SK-N-SH (cell line): Measurements from ENCODE around the gene TP53I11. TPM values are rescaled to one million over a fixed set of nuclear protein-coding genes. Genes with fewer than 3 reads are reported as not detected.

Experiments
- CTCF ChIA-PET: fragments of 300-600, 350-600 bp; formaldehyde crosslinking; extraction: SDS; loops from one replicate; lab custom pipeline; 2021; lab: Yijun Ruan, JAX
- POLR2A ChIA-PET: fragments of 350-600 bp; sonication (Branson Sonifier 250); formaldehyde crosslinking; extraction: SDS; loops from one replicate; lab custom pipeline; 2020; ENCODE audit warnings: antibody characterized with exemption, inconsistent platforms; lab: Yijun Ruan, JAX
- DNase-seq: peaks from one replicate; pipeline ENCODE4 v3.0.0; 2012
- H2AFZ ChIP-seq: fragments of 200-600 bp; sonication (generic); 2 replicates; pipeline ENCODE4 v1.8.1; 2016; ENCODE audit warnings: antibody characterized with exemption, mild to moderate bottlenecking, low read depth
- H3F3A ChIP-seq: fragments of 200-600 bp; sonication (generic); replicated peaks from 2 replicates; pipeline ENCODE3; 2016; ENCODE audit warnings: antibody characterized with exemption, mild to moderate bottlenecking; ENCODE audit not compliant: insufficient read depth
- H3K27ac ChIP-seq, 2 experiments: fragments of 200-500 bp in 1 of 2; fragments of 200-600 bp in 1 of 2; sonication (Bioruptor generic) in 1 of 2; sonication (generic), shearing (Covaris generic) in 1 of 2; 2 replicates each; pipeline versions ENCODE4 v1.5.1 to v1.6.1; 2014 to 2016; ENCODE audit warnings: low read depth in 2 of 2, inconsistent platforms in 1 of 2, low read length in 1 of 2, mild to moderate bottlenecking in 1 of 2, mixed read lengths in 1 of 2
- H3K27me3 ChIP-seq: fragments of 200-600 bp; sonication (generic), shearing (Covaris generic); 2 replicates; pipeline ENCODE4 v1.6.1; 2016; ENCODE audit warnings: mixed run types; ENCODE audit not compliant: insufficient read depth
- H3K36me3 ChIP-seq, 2 experiments: fragments of 200-500 bp in 1 of 2; fragments of 200-600 bp in 1 of 2; sonication (Bioruptor generic) in 1 of 2; sonication (generic) in 1 of 2; replicated peaks in 1 of 2; 2 replicates each; pipeline versions ENCODE3 to v1.5.1; 2014 to 2016; ENCODE audit warnings: low read length in 1 of 2, mild to moderate bottlenecking in 1 of 2; ENCODE audit not compliant: insufficient read depth in 2 of 2, control insufficient read depth in 1 of 2
- H3K4me1 ChIP-seq, 2 experiments: fragments of 200-500 bp in 1 of 2; fragments of 200-600 bp in 1 of 2; sonication (Bioruptor generic) in 1 of 2; sonication (generic), shearing (Covaris generic) in 1 of 2; 2 replicates each; pipeline versions ENCODE4 v1.5.1 to v1.6.1; 2014 to 2016; ENCODE audit warnings: low read depth in 1 of 2, low read length in 1 of 2, mixed run types in 1 of 2; ENCODE audit not compliant: insufficient read depth in 2 of 2, control insufficient read depth in 1 of 2
- H3K4me2 ChIP-seq: fragments of 200-600 bp; sonication (generic), shearing (Covaris generic); 2 replicates; pipeline ENCODE4 v1.6.1; 2017; ENCODE audit warnings: mixed run types
- H3K4me3 ChIP-seq, 2 experiments: fragments of 200-500 bp in 1 of 2; fragments of 200-600 bp in 1 of 2; sonication (Bioruptor generic) in 1 of 2; sonication (generic), shearing (Covaris generic) in 1 of 2; 2 replicates each; pipeline versions ENCODE4 v1.5.1 to v1.8.1; 2014 to 2016; ENCODE audit warnings: low read depth in 2 of 2, inconsistent platforms in 1 of 2, low read length in 1 of 2, mild to moderate bottlenecking in 1 of 2, mixed read lengths in 1 of 2, moderate library complexity in 1 of 2
- H3K79me2 ChIP-seq: fragments of 200-600 bp; sonication (generic); 2 replicates; pipeline ENCODE4 v1.8.1; 2017; ENCODE audit warnings: mild to moderate bottlenecking; ENCODE audit not compliant: insufficient read depth
- H3K9ac ChIP-seq: fragments of 200-600 bp; sonication (generic); 2 replicates; pipeline ENCODE4 v1.6.1; 2017; ENCODE audit warnings: mixed run types
- H3K9me2 ChIP-seq: fragments of 200-600 bp; sonication (generic); 2 replicates; pipeline ENCODE4 v1.6.1; 2017; ENCODE audit warnings: mixed run types
- H3K9me3 ChIP-seq: fragments of 200-600 bp; sonication (generic); 2 replicates; pipeline ENCODE4 v1.6.1; 2017; ENCODE audit warnings: mixed run types, mild to moderate bottlenecking, moderate library complexity
- H4K20me1 ChIP-seq: fragments of 200-600 bp; sonication (generic); 2 replicates; pipeline ENCODE4 v1.6.1; 2017; ENCODE audit warnings: mild to moderate bottlenecking, mixed run types; ENCODE audit not compliant: insufficient read depth
- ELF1 ChIP-seq: IDR thresholded peaks from 2 replicates; pipeline ENCODE4 v1.4.0; 2012
- EP300 ChIP-seq, 2 experiments: IDR thresholded peaks; 2 replicates each; pipeline versions ENCODE4 v1.4.0 to v1.6.1; 2012; ENCODE audit warnings: borderline replicate concordance in 1 of 2, low read depth in 1 of 2, low read length in 1 of 2
- EZH2phosphoT487 ChIP-seq: fragments of 200-600 bp; sonication (generic); IDR thresholded peaks from 2 replicates; pipeline ENCODE4 v1.6.1; 2017; ENCODE audit warnings: low read depth, mixed run types, mild to moderate bottlenecking, antibody characterized with exemption, moderate library complexity, borderline replicate concordance
- GATA2 ChIP-seq: sonication (generic); formaldehyde crosslinking; IDR thresholded peaks from 2 replicates; pipeline ENCODE4 v1.5.0; 2020; ENCODE audit warnings: mild to moderate bottlenecking, missing genetic modification reagents
- IRF3 ChIP-seq: fragments of 150-350 bp; IDR thresholded peaks from 2 replicates; pipeline ENCODE4 v1.6.1; 2016; ENCODE audit warnings: mild to moderate bottlenecking, low read depth, low read length
- MAX ChIP-seq: IDR thresholded peaks from 2 replicates; pipeline ENCODE4 v1.4.0; 2012; ENCODE audit warnings: low read depth
- MEF2A ChIP-seq: IDR thresholded peaks from 2 replicates; pipeline ENCODE4 v1.4.0; 2012; ENCODE audit warnings: low read depth, borderline replicate concordance
- NFIC ChIP-seq: IDR thresholded peaks from 2 replicates; pipeline ENCODE4 v1.4.0; 2012; ENCODE audit warnings: borderline replicate concordance
- RAD21 ChIP-seq: IDR thresholded peaks from 2 replicates; pipeline ENCODE4 v1.6.1; 2012; ENCODE audit warnings: mild to moderate bottlenecking, low read length
- RCOR1 ChIP-seq: fragments of 150-350 bp; IDR thresholded peaks from 2 replicates; pipeline ENCODE4 v1.6.1; 2017; ENCODE audit warnings: antibody characterized with exemption, low read length
- REST ChIP-seq: IDR thresholded peaks from 2 replicates; pipeline ENCODE4 v1.6.1; 2012; ENCODE audit warnings: mild to moderate bottlenecking, low read depth, low read length, moderate library complexity
- SIN3A ChIP-seq: IDR thresholded peaks from 2 replicates; pipeline ENCODE4 v1.6.1; 2012; ENCODE audit warnings: low read depth, mild to moderate bottlenecking, low read length, moderate library complexity, borderline replicate concordance
- SMC3 ChIP-seq: IDR thresholded peaks from 2 replicates; pipeline ENCODE4 v1.6.1; 2012; ENCODE audit warnings: low read depth, low read length, improper control_type of control experiment
- TAF1 ChIP-seq: IDR thresholded peaks from 2 replicates; pipeline ENCODE4 v1.6.1; 2012; ENCODE audit warnings: low read depth, mild to moderate bottlenecking, low read length, moderate library complexity, borderline replicate concordance
- USF2 ChIP-seq: fragments of 150-350 bp; IDR thresholded peaks from 2 replicates; pipeline ENCODE4 v1.6.1; 2017; ENCODE audit warnings: antibody characterized with exemption, low read length, low read depth, borderline replicate concordance
- ZBTB33 ChIP-seq: IDR thresholded peaks from 2 replicates; pipeline ENCODE4 v1.4.0; 2012; ENCODE audit warnings: low read depth, borderline replicate concordance
- WGBS: methylation state at CpG from one replicate; pipeline ENCODE4 v1.1.6; 2017; ENCODE audit warnings: low lambda C conversion rate; 5-methylcytosine and 5-hydroxymethylcytosine counted together
- polyA plus RNA-seq, 3 experiments: library from polyadenylated mRNA; depleted of rRNA; stranded (reverse); fragments of >200 nt; gene quantifications; 2 replicates each; pipeline ENCODE4 v1.2.3, GENCODE V29; 2012

The TP53I11 gene
- polyA plus RNA-seq, 1 of the 3 experiments (the other 2 are of a cell fraction): 6.6 TPM

- ChIA-PET CTCF (interaction anchor here (1.3 to 3.3 kb wide), 5 partner anchors 10 to 117 kb away, joined by 3 to 10 read pairs (median 4); no protein-coding TSS in a partner anchor), POLR2A (no interaction called here)
- no peak for DNase-seq
- no peaks in the 10 kb centered on the region for H3K36me3 ChIP-seq
- H3K4me1 ChIP-seq: peaks cover 0 to 24% of the 10 kb centered on the region in 2 experiments; a peak in 2 of 4 replicates
- H3K9ac ChIP-seq: no peak overlapping the region
- H3K9me2 ChIP-seq: no peaks in the 10 kb centered on the region
- no peaks in the 10 kb centered on the region for H4K20me1 ChIP-seq
- TF ChIP-seq USF2 (no peak), REST (no peak), RCOR1 (no peak), RAD21 (no peak), TAF1 (no peak), MEF2A (no peak), SIN3A (no peak), SMC3 (no peak), EP300 (IDR thresholded peaks at IDR 0.05; ENCODE audit: borderline replicate concordance in 1 of 2, low read depth in 1 of 2, low read length in 1 of 2) (no peak), ZBTB33 (no peak), NFIC (no peak), GATA2 (no peak), MAX (no peak), EZH2phosphoT487 (no peak), IRF3 (no peak), ELF1 (no peak)
- no peak overlapping the region for H3K4me3 ChIP-seq
- H2AFZ ChIP-seq: no peak overlapping the region
- no peak overlapping the region for H3K27ac ChIP-seq
- no peaks in the 10 kb centered on the region for H3K9me3 ChIP-seq
- H3K79me2 ChIP-seq: no peaks in the 10 kb centered on the region
- H3K27me3 ChIP-seq: peaks cover 23% of the 10 kb centered on the region
- no peak overlapping the region for H3K4me2 ChIP-seq
- WGBS: 64% methylated on average over 2 of the region's 2 CpGs
- no peaks in the 10 kb centered on the region for H3F3A ChIP-seq
Observed at GRCh38 chr11:44988111-44988510, 37.4 kb upstream of the TP53I11 start.
